PC-9 (cell line): ENCODE results near the gene BRMS1. TPM values are rescaled to one million over a fixed set of nuclear protein-coding genes. Genes with fewer than 3 reads are reported as not detected.

Experiments
- BruUV-seq: library from RNA; stranded (reverse); fragments of 400-500 nt; replicated peaks from 2 replicates; lab custom pipeline; 2021; lab: Mats Ljungman, UMichigan
- CTCF ChIA-PET: fragments of 300-600 bp; sonication (Branson Sonifier 250); formaldehyde crosslinking; loops from one replicate; lab custom pipeline; 2022; ENCODE audit warnings: antibody characterized with exemption; lab: Charles Lee
- POLR2A ChIA-PET: fragments of 300-600 bp; sonication (Branson Sonifier 250); formaldehyde crosslinking; loops from one replicate; lab custom pipeline; 2022; ENCODE audit warnings: antibody characterized with exemption; ENCODE audit not compliant: unreplicated experiment; lab: Charles Lee
- DNase-seq, 2 experiments: peaks; one replicate each; pipeline versions ENCODE4 v3.0.0 to v3.0.0-alpha.2; 2015 to 2022; ENCODE audit warnings: mixed read lengths in 1 of 2
- H2AFZ ChIP-seq: fragments of 200-600 bp; sonication (generic); 2 replicates; pipeline ENCODE4 v1.8.1; 2017; ENCODE audit warnings: antibody characterized with exemption
- H3F3A ChIP-seq: fragments of 200-600 bp; sonication (generic); 2 replicates; pipeline ENCODE4 v1.8.1; 2017; ENCODE audit warnings: antibody characterized with exemption, mild to moderate bottlenecking, low read depth; ENCODE audit not compliant: insufficient read depth
- H3K27ac ChIP-seq: fragments of 200-600 bp; sonication (generic); 2 replicates; pipeline ENCODE4 v1.6.1; 2016; ENCODE audit warnings: mixed run types
- H3K27me3 ChIP-seq: fragments of 200-600 bp; sonication (generic); 2 replicates; pipeline ENCODE4 v1.6.1; 2016; ENCODE audit warnings: low read depth, mixed run types; ENCODE audit not compliant: insufficient read depth
- H3K36me3 ChIP-seq: fragments of 200-600 bp; sonication (generic); 2 replicates; pipeline ENCODE4 v1.6.1; 2016; ENCODE audit warnings: low read depth, mixed run types
- H3K4me1 ChIP-seq: fragments of 200-600 bp; sonication (generic); replicated peaks from 2 replicates; pipeline ENCODE4 v1.6.1; 2016; ENCODE audit warnings: mixed run types; ENCODE audit not compliant: insufficient read depth
- H3K4me2 ChIP-seq: fragments of 200-600 bp; sonication (generic); 2 replicates; pipeline ENCODE4 v1.6.1; 2017; ENCODE audit warnings: mixed run types
- H3K4me3 ChIP-seq: fragments of 200-600 bp; sonication (generic); 2 replicates; pipeline ENCODE4 v1.6.1; 2016; ENCODE audit warnings: mixed run types
- H3K79me2 ChIP-seq: fragments of 200-600 bp; sonication (generic); 2 replicates; pipeline ENCODE4 v1.6.1; 2017; ENCODE audit warnings: low read depth, mixed run types
- H3K9me2 ChIP-seq: fragments of 200-600 bp; sonication (generic); 2 replicates; pipeline ENCODE4 v1.8.1; 2017; ENCODE audit warnings: mild to moderate bottlenecking; ENCODE audit not compliant: insufficient read depth
- H3K9me3 ChIP-seq: fragments of 200-600 bp; sonication (generic); 2 replicates; pipeline ENCODE4 v1.8.1; 2016; ENCODE audit warnings: low read depth; ENCODE audit not compliant: insufficient read depth
- H4K20me1 ChIP-seq: fragments of 200-600 bp; sonication (generic); 2 replicates; pipeline ENCODE4 v1.8.1; 2017; ENCODE audit not compliant: insufficient read depth
- CTCF ChIP-seq: fragments of 200-600 bp; sonication (generic); conservative IDR thresholded peaks from 2 replicates; pipeline ENCODE4 v1.6.1; 2017; ENCODE audit warnings: mixed run types, antibody characterized with exemption, mild to moderate bottlenecking, moderate library complexity
- EZH2 ChIP-seq: fragments of 200-600 bp; sonication (generic); IDR thresholded peaks from 2 replicates; pipeline ENCODE4 v1.8.0; 2017; ENCODE audit warnings: antibody characterized with exemption, low read depth
- intact Hi-C: fragments of 100-400 bp; cut with micrococcal nuclease; formaldehyde crosslinking; loops from one replicate; pipeline ENCODE4 v1.10.0; 2022; ENCODE audit not compliant: unreplicated experiment
- total RNA-seq: library from RNA; stranded (reverse); gene quantifications from 2 replicates; pipeline ENCODE4 v1.2.3, GENCODE V29; 2021

BRMS1 gene
- total RNA-seq, 1 experiment from 2014 or later, result 54.3 TPM

GRCh38 chr11:66366844-66367477 is 22.1 kb upstream of the BRMS1 start:
- H3K36me3 ChIP-seq, result peaks cover 32% of the 10 kb centered on the region
- no peaks in the 10 kb centered on the region for H3K9me3 ChIP-seq
- BruUV-seq, result no TSS peak
- intact Hi-C loops, result no loop called here
- no peak overlapping the region for H3K27ac ChIP-seq
- no peak overlapping the region for H3K4me3 ChIP-seq
- H2AFZ ChIP-seq, result no peak overlapping the region
- POLR2A ChIA-PET, result no interaction called here
- H3K4me1 ChIP-seq, result peaks cover 10% of the 10 kb centered on the region
- peaks cover 65% of the 10 kb centered on the region for H3F3A ChIP-seq
- no peak for DNase-seq
- peaks cover 51% of the 10 kb centered on the region for H4K20me1 ChIP-seq
- TF ChIP-seq CTCF (no peak), EZH2 (no peak)
- CTCF ChIA-PET, result no interaction called here
- peaks cover 31% of the 10 kb centered on the region for H3K79me2 ChIP-seq
- H3K9me2 ChIP-seq, result no peaks in the 10 kb centered on the region
- no peaks in the 10 kb centered on the region for H3K27me3 ChIP-seq
- H3K4me2 ChIP-seq, result no peak overlapping the region

- H3K4me3 ChIP-seq, result no peak overlapping the region
- ChIA-PET POLR2A (no interaction called here), CTCF (no interaction called here)
- no peak overlapping the region for H2AFZ ChIP-seq
- peaks cover 10% of the 10 kb centered on the region for H3K4me1 ChIP-seq
- no peak for DNase-seq
- H3K9me3 ChIP-seq, result no peaks in the 10 kb centered on the region
- TF ChIP-seq CTCF (no peak), EZH2 (no peak)
- H3K27ac ChIP-seq, result no peak overlapping the region
- H3K27me3 ChIP-seq, result no peaks in the 10 kb centered on the region
- no TSS peak for BruUV-seq
- no peak overlapping the region for H3K4me2 ChIP-seq
- H3F3A ChIP-seq, result peaks cover 71% of the 10 kb centered on the region
- H4K20me1 ChIP-seq, result peaks cover 51% of the 10 kb centered on the region
- no peaks in the 10 kb centered on the region for H3K9me2 ChIP-seq
- peaks cover 29% of the 10 kb centered on the region for H3K79me2 ChIP-seq
- intact Hi-C loops, result no loop called here
- peaks cover 32% of the 10 kb centered on the region for H3K36me3 ChIP-seq
These were observed 21.1 kb upstream of the BRMS1 start for GRCh38 chr11:66365711-66366619.

GRCh38 chr11:66365166-66365565 is 20.3 kb upstream of the BRMS1 start:
- Histone ChIP-seq H3K4me2 (no peak overlapping the region), H3K27ac (no peak overlapping the region), H3F3A (peaks cover 71% of the 10 kb centered on the region), H3K4me3 (no peak overlapping the region), H3K79me2 (peaks cover 21% of the 10 kb centered on the region), H3K36me3 (peaks cover 32% of the 10 kb centered on the region), H3K9me2 (no peaks in the 10 kb centered on the region), H3K4me1 (peaks cover 9% of the 10 kb centered on the region), H4K20me1 (peaks cover 49% of the 10 kb centered on the region), H2AFZ (no peak overlapping the region), H3K27me3 (no peaks in the 10 kb centered on the region), H3K9me3 (no peaks in the 10 kb centered on the region)
- CTCF ChIA-PET, result interaction anchor here (0.6 kb wide), 1 partner anchor 37 kb away, joined by 4 read pairs; no protein-coding TSS in a partner anchor
- intact Hi-C loops, result no loop called here
- TF ChIP-seq EZH2 (no peak), CTCF (no peak)
- no TSS peak for BruUV-seq
- POLR2A ChIA-PET, result no interaction called here
- DNase-seq, result no peak
